Neuronal stem cell (in vitro differentiated cells): ENCODE results near the gene HSD11B2. TPM values are rescaled to one million over a fixed set of nuclear protein-coding genes. Genes with fewer than 3 reads are reported as not detected.

Source experiments
- DNase-seq: peaks from one replicate; pipeline ENCODE4 v3.0.0-alpha.2; 2013; ENCODE audit warnings: low spot score
- H2AFZ ChIP-seq: one replicate; pipeline ENCODE4 v1.6.1; 2013; ENCODE audit warnings: mild to moderate bottlenecking, low read length, inconsistent platforms
- H2AK5ac ChIP-seq: 2 replicates; pipeline ENCODE4 v1.6.1; 2013; ENCODE audit warnings: low read depth, mild to moderate bottlenecking, inconsistent platforms, low read length, moderate library complexity, mixed read lengths
- H2BK120ac ChIP-seq: 2 replicates; pipeline ENCODE4 v1.6.1; 2013; ENCODE audit warnings: low read depth, mild to moderate bottlenecking, inconsistent platforms, low read length, moderate library complexity, mixed read lengths
- H2BK12ac ChIP-seq: one replicate; pipeline ENCODE4 v1.6.1; 2013; ENCODE audit warnings: low read length, inconsistent platforms
- H2BK15ac ChIP-seq: 2 replicates; pipeline ENCODE4 v1.6.1; 2013; ENCODE audit warnings: mild to moderate bottlenecking, low read length, inconsistent platforms, mixed read lengths
- H2BK5ac ChIP-seq: one replicate; pipeline ENCODE4 v1.6.1; 2013; ENCODE audit warnings: inconsistent platforms, mild to moderate bottlenecking, low read length, moderate library complexity
- H3K14ac ChIP-seq: one replicate; pipeline ENCODE4 v1.6.1; 2013; ENCODE audit warnings: low read length, inconsistent platforms
- H3K18ac ChIP-seq: 2 replicates; pipeline ENCODE4 v1.6.1; 2013; ENCODE audit warnings: low read length, inconsistent platforms
- H3K23ac ChIP-seq: 2 replicates; pipeline ENCODE4 v1.6.1; 2013; ENCODE audit warnings: low read depth, mild to moderate bottlenecking, mixed read lengths, low read length, inconsistent platforms; ENCODE audit not compliant: poor library complexity
- H3K27ac ChIP-seq: replicated peaks from 3 replicates; pipeline ENCODE4 v1.5.1; 2013; ENCODE audit warnings: low read length, inconsistent platforms
- H3K27me3 ChIP-seq, 3 experiments: 2 replicates each; pipeline ENCODE4 v1.6.1; 2013; ENCODE audit warnings: low read length in 3 of 3, mild to moderate bottlenecking in 2 of 3, inconsistent platforms in 1 of 3, low read depth in 1 of 3, mixed read lengths in 1 of 3, moderate library complexity in 1 of 3; ENCODE audit not compliant: control insufficient read depth in 3 of 3, insufficient read depth in 3 of 3
- H3K36me3 ChIP-seq, 2 donors: replicated peaks in 1 of 2; 2 replicates each; pipeline ENCODE4 v1.6.1; 2013; ENCODE audit warnings: low read length in 2 of 2; ENCODE audit not compliant: control insufficient read depth in 2 of 2, insufficient read depth in 2 of 2
- H3K4ac ChIP-seq: 2 replicates; pipeline ENCODE4 v1.6.1; 2013; ENCODE audit warnings: inconsistent platforms, mild to moderate bottlenecking, low read length, moderate library complexity
- H3K4me1 ChIP-seq, 2 donors: 1 replicate in 1 of 2; 2 replicates in 1 of 2; pipeline ENCODE4 v1.6.1; 2013; ENCODE audit warnings: low read length in 2 of 2, low read depth in 1 of 2; ENCODE audit not compliant: control insufficient read depth in 2 of 2, insufficient read depth in 1 of 2
- H3K4me2 ChIP-seq: one replicate; pipeline ENCODE4 v1.6.1; 2013; ENCODE audit warnings: mild to moderate bottlenecking, low read length, inconsistent platforms; ENCODE audit not compliant: insufficient read depth, poor library complexity, severe bottlenecking
- H3K4me3 ChIP-seq, 2 donors: 2 replicates each; pipeline ENCODE4 v1.5.1; 2013; ENCODE audit warnings: low read length in 2 of 2, mild to moderate bottlenecking in 2 of 2, inconsistent platforms in 1 of 2, moderate library complexity in 1 of 2
- H3K79me1 ChIP-seq: one replicate; pipeline ENCODE4 v1.6.1; 2013; ENCODE audit warnings: low read depth, mild to moderate bottlenecking, inconsistent platforms, low read length, moderate library complexity
- H3K9ac ChIP-seq: one replicate; pipeline ENCODE4 v1.6.1; 2013; ENCODE audit warnings: mild to moderate bottlenecking, low read depth, low read length, inconsistent platforms; ENCODE audit not compliant: poor library complexity
- H3K9me3 ChIP-seq, 2 donors: replicated peaks in 1 of 2; 2 replicates each; pipeline versions ENCODE3 to v1.6.1; 2013; ENCODE audit warnings: low read length in 2 of 2, mild to moderate bottlenecking in 2 of 2, inconsistent platforms in 1 of 2, low read depth in 1 of 2, mixed read lengths in 1 of 2, moderate library complexity in 1 of 2; ENCODE audit not compliant: control insufficient read depth in 2 of 2, insufficient read depth in 1 of 2
- H4K8ac ChIP-seq: one replicate; pipeline ENCODE4 v1.6.1; 2013; ENCODE audit warnings: low read depth, mild to moderate bottlenecking, inconsistent platforms, low read length, moderate library complexity
- H4K91ac ChIP-seq: one replicate; pipeline ENCODE4 v1.6.1; 2013; ENCODE audit warnings: low read length, low read depth, mild to moderate bottlenecking, inconsistent platforms; ENCODE audit not compliant: poor library complexity
- WGBS, 2 donors: extraction: QIAGEN DNeasy Blood & Tissue Kit; methylation state at CpG; one replicate each; pipeline ENCODE4 v1.1.7; 2013; ENCODE audit warnings: missing lambda C conversion rate in 2 of 2, mixed read lengths in 1 of 2; ENCODE audit not compliant: insufficient read length in 2 of 2, insufficient replicate concordance in 1 of 2; ENCODE audit errors: extremely low coverage in 2 of 2; 5-methylcytosine and 5-hydroxymethylcytosine counted together
- polyA plus RNA-seq, 2 experiments: library from polyadenylated mRNA; stranded (reverse); fragments of 200-250 nt; gene quantifications; one replicate each; pipeline ENCODE4 v1.2.3, GENCODE V29; 2013

The HSD11B2 gene
- 1.1 TPM for polyA plus RNA-seq (2013, experiment 1 of 2)
- 0.78 TPM for polyA plus RNA-seq (2013, experiment 2 of 2)

- peak within 1 kb of the TSS; percentile 90 for H3K9ac ChIP-seq
- peaks cover 14 to 46% (median 25%) of the 10 kb centered on the region in 3 experiments for H3K27me3 ChIP-seq
Measured at GRCh38 chr16:67430977-67431774, at the start of gene HSD11B2. TSS of gene HSD11B2 (plus strand) at chr16:67431121. CDS start at chr16:67431249, 128 bp downstream.

GRCh38 chr16:67383284-67383683 lies 47.6 kb upstream of the HSD11B2 start:
- H2BK12ac ChIP-seq: no peak overlapping the region
- H2AK5ac ChIP-seq: no peak overlapping the region
- no peak overlapping the region for H3K14ac ChIP-seq
- no peak overlapping the region for H2BK120ac ChIP-seq
- peaks cover 2% of the 10 kb centered on the region for H3K79me1 ChIP-seq
- H4K91ac ChIP-seq: no peak overlapping the region
- no peak overlapping the region for H3K4me2 ChIP-seq
- H3K18ac ChIP-seq: no peak overlapping the region
- H3K4ac ChIP-seq: no peak overlapping the region
- H3K9me3 ChIP-seq: no peaks in the 10 kb centered on the region
- no peak for DNase-seq
- no peak overlapping the region for H2AFZ ChIP-seq
- H2BK5ac ChIP-seq: no peak overlapping the region
- no CpG with 5 or more reads among the region's 3 CpGs for WGBS, 2 donors
- no peaks in the 10 kb centered on the region for H3K36me3 ChIP-seq
- H3K23ac ChIP-seq: no peak overlapping the region
- H3K27ac ChIP-seq: no peak overlapping the region
- H3K27me3 ChIP-seq: peaks cover 0 to 47% (median 0%) of the 10 kb centered on the region in 3 experiments
- H4K8ac ChIP-seq: no peak overlapping the region
- no peak overlapping the region for H3K9ac ChIP-seq
- H3K4me3 ChIP-seq: no peak overlapping the region
- peaks cover 0 to 8% of the 10 kb centered on the region in 2 donors for H3K4me1 ChIP-seq
- H2BK15ac ChIP-seq: no peak overlapping the region

More at GRCh38 chr16:67430977-67431774, at the start of gene HSD11B2:
- Histone ChIP-seq H2BK120ac (no peak within 1 kb of the TSS), H3K18ac (peak within 1 kb of the TSS; percentile 96), H4K91ac (peak within 1 kb of the TSS; percentile 39), H2BK5ac (no peak within 1 kb of the TSS), H2BK12ac (peak within 1 kb of the TSS; percentile 46), H3K14ac (peak within 1 kb of the TSS; percentile 90), H3K4me2 (peak within 1 kb of the TSS; percentile 87), H2AFZ (peak within 1 kb of the TSS; percentile 85), H3K4me1 (peaks cover 15 to 19% of the 10 kb centered on the region in 2 donors), H3K4ac (no peak within 1 kb of the TSS), H3K23ac (peak within 1 kb of the TSS; percentile 86), H3K79me1 (no peaks in the 10 kb centered on the region), H2AK5ac (peak within 1 kb of the TSS; percentile 65), H3K4me3 (peak within 1 kb of the TSS; percentile 50 to 71), H3K27ac (no peak within 1 kb of the TSS), H4K8ac (peak within 1 kb of the TSS; percentile 49), H3K36me3 (peaks cover 4 to 5% of the 10 kb centered on the region in 2 donors), H3K9me3 (peaks cover 0 to 2% of the 10 kb centered on the region in 2 donors), H2BK15ac (peak within 1 kb of the TSS; percentile 62)
- peak; percentile 48 for DNase-seq
- WGBS, 2 donors: no CpG with 5 or more reads among the region's 87 CpGs

GRCh38 chr16:67384778-67385510 lies 46.0 kb upstream of the HSD11B2 start:
- H2BK5ac ChIP-seq: no peak overlapping the region
- no peak overlapping the region for H3K27ac ChIP-seq
- no peak overlapping the region for H3K4ac ChIP-seq
- no peak overlapping the region for H2BK15ac ChIP-seq
- H3K36me3 ChIP-seq: no peaks in the 10 kb centered on the region
- no peaks in the 10 kb centered on the region for H3K9me3 ChIP-seq
- H3K9ac ChIP-seq: no peak overlapping the region
- peaks cover 0 to 10% of the 10 kb centered on the region in 2 donors for H3K4me1 ChIP-seq
- no CpG with 5 or more reads among the region's 8 CpGs for WGBS, 2 donors
- H3K4me2 ChIP-seq: no peak overlapping the region
- H2BK12ac ChIP-seq: no peak overlapping the region
- no peak overlapping the region for H4K8ac ChIP-seq
- H2AFZ ChIP-seq: no peak overlapping the region
- no peak for DNase-seq
- H4K91ac ChIP-seq: no peak overlapping the region
- peaks cover 0 to 39% (median 0%) of the 10 kb centered on the region in 3 experiments for H3K27me3 ChIP-seq
- no peak overlapping the region for H3K18ac ChIP-seq
- no peak overlapping the region for H3K14ac ChIP-seq
- H3K4me3 ChIP-seq: no peak overlapping the region
- H3K79me1 ChIP-seq: peaks cover 2% of the 10 kb centered on the region
- H3K23ac ChIP-seq: no peak overlapping the region
- no peak overlapping the region for H2BK120ac ChIP-seq
- no peak overlapping the region for H2AK5ac ChIP-seq
